ENCODE measurements around the gene MPPED1. TPM values are rescaled to one million over a fixed set of nuclear protein-coding genes. Genes with fewer than 3 reads are reported as not detected.

MPPED1 gene
- total and polyA plus RNA-seq, 2 experiments from 2014 or later = 0.30 to 0.97 TPM

DNA sequence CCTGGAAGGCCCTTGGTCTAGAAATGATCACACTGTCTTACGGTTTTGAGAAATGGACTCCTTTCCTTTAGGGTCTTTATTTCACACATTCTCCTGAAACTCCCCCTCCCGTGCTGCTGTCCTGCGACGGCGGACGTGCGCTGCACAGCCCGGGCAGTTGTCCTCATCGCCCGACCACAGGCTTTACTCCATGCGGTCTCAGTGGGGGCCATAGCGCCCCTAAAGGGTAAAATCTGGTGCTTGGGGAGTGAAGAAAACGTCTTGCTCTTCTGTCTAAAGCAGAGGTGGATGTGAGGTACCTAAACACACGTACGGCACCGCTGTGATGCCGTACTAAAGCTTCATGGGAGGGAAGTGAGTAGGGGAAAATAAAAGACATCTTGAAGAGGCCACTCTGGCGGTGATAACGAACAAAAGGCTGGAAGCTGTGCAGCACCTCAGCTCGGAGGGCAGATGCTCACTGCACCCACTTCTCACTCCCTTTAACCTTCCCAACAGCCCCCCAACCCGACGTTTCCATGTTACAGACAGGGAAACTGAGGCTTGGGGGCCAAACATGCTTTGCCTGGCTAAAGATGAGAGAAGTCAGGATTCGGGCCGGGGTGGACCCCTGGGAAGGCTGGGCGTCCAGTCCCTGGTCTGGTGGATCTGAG lies 22.6 kb downstream of the MPPED1 start:
- TF ChIP-seq EZH2phosphoT487 (IDR thresholded peaks at IDR 0.05; ENCODE audit: low read depth, severe bottlenecking, unreplicated experiment) (no peak), EZH2 (IDR thresholded peaks at IDR 0.05; ENCODE audit: borderline replicate concordance) (no peak)
- TF ChIP-seq, protein P1, sequence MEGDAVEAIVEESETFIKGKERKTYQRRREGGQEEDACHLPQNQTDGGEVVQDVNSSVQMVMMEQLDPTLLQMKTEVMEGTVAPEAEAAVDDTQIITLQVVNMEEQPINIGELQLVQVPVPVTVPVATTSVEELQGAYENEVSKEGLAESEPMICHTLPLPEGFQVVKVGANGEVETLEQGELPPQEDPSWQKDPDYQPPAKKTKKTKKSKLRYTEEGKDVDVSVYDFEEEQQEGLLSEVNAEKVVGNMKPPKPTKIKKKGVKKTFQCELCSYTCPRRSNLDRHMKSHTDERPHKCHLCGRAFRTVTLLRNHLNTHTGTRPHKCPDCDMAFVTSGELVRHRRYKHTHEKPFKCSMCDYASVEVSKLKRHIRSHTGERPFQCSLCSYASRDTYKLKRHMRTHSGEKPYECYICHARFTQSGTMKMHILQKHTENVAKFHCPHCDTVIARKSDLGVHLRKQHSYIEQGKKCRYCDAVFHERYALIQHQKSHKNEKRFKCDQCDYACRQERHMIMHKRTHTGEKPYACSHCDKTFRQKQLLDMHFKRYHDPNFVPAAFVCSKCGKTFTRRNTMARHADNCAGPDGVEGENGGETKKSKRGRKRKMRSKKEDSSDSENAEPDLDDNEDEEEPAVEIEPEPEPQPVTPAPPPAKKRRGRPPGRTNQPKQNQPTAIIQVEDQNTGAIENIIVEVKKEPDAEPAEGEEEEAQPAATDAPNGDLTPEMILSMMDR (IDR thresholded peaks at IDR 0.05; ENCODE audit: poor library complexity) = no peak
- Histone ChIP-seq H3K79me2 (no peaks in the 10 kb centered on the region), H3K27ac (no peak overlapping the region), H3K36me3 (replicated peaks; ENCODE audit: insufficient read depth, low read depth) (no peaks in the 10 kb centered on the region), H3K4me3 (no peak overlapping the region), H3K4me2 (no peak overlapping the region), H3K4me1 (ENCODE audit: insufficient read depth) (no peaks in the 10 kb centered on the region), H4K20me1 (ENCODE audit: insufficient read depth, poor library complexity, severe bottlenecking) (no peaks in the 10 kb centered on the region), H3K27me3 (peaks cover 12% of the 10 kb centered on the region), H3K9me2 (replicated peaks; ENCODE audit: insufficient read depth) (no peaks in the 10 kb centered on the region), H3K9me3 (ENCODE audit: low read depth) (no peaks in the 10 kb centered on the region), H2AFZ (no peak overlapping the region)
- 82% methylated on average over 25 of the region's 25 CpGs for WGBS (ENCODE audit: low lambda C conversion rate, missing lambda C conversion rate)
- no peak for DNase-seq (ENCODE audit: low spot score)

DNA sequence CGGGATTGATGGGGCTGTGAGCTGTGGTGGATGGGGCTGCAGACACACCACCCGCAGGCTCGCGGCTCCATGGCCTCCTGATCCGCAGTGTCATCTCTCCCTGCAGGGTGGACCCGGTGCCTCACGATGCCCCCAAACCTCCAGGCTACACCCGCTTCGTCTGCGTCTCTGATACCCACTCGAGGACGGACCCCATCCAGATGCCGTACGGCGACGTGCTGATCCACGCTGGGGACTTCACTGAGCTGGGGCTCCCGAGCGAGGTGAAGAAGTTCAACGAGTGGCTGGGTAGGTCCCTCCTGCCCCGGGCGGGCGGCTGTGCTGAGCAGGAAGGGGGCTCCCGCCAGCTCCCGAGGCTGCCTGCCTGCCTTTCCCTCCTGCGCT lies 23.1 kb downstream of the MPPED1 start:
- H3K9me3 ChIP-seq (ENCODE audit: low read depth) = no peaks in the 10 kb centered on the region

DNA sequence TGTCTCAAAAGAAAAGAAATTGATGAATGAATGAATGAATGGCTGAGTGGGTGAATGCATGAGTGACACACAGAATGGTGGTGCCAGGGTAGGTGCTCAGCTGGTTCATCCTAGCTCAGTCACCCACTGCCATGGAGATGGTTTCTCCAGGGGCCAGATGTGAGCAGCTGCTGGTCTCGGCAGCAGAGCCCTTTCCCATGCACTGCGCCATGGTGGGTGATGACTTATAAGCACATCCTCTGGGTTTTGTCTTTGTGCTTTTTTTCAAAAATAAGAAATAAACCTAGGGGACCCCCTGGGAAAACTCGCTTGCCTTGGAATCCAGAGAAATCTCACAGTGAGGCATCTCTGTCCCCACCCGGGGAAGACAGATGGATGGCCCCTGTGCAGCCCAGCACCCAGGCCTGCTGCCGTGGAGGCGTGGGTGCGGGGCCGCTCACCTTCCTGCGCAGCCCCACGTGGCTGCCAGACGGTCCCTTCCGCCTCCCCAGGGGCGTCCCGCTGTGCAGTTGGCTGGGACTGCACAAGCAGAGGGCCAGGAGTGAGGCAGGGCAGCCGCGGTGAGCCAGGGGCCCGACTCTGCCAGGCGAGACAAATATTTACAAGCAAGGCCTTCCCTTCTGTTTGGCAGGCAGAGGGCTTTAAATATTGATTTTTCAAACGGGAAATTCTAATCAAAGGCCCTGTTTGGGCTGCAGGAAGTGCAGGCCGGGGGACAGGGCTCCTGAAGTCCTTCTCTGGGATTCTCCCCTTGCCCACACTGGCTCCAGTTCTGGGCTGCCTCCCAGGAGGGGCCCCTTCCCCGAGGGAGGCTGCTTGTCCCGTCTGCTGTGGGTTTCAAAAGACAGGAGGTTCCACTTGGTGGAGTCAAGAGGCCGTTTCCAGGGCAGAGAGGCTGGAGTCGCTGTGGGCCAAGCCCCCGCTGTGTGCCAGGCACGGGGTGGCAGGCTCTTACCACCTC lies 24.3 kb downstream of the MPPED1 start:
- WGBS (ENCODE audit: low lambda C conversion rate, missing lambda C conversion rate) = 62% methylated on average over 26 of the region's 26 CpGs
- Histone ChIP-seq H3K27ac (no peak overlapping the region), H3K9me2 (replicated peaks; ENCODE audit: insufficient read depth) (no peaks in the 10 kb centered on the region), H2AFZ (no peak overlapping the region), H3K4me2 (no peak overlapping the region), H3K27me3 (peaks cover 12% of the 10 kb centered on the region), H3K4me1 (ENCODE audit: insufficient read depth) (no peaks in the 10 kb centered on the region), H3K79me2 (no peaks in the 10 kb centered on the region), H3K4me3 (no peak overlapping the region), H3K9me3 (ENCODE audit: low read depth) (no peaks in the 10 kb centered on the region), H3K36me3 (replicated peaks; ENCODE audit: insufficient read depth, low read depth) (no peaks in the 10 kb centered on the region), H4K20me1 (ENCODE audit: insufficient read depth, poor library complexity, severe bottlenecking) (no peaks in the 10 kb centered on the region)
- DNase-seq (ENCODE audit: low spot score) = no peak
- TF ChIP-seq EZH2 (IDR thresholded peaks at IDR 0.05; ENCODE audit: borderline replicate concordance) (no peak), EZH2phosphoT487 (IDR thresholded peaks at IDR 0.05; ENCODE audit: low read depth, severe bottlenecking, unreplicated experiment) (no peak)
- TF ChIP-seq, protein P1 (IDR thresholded peaks at IDR 0.05; ENCODE audit: poor library complexity) = no peak

More for the DNA sequence above, 23.1 kb downstream of the MPPED1 start:
- 89% methylated on average over 20 of the region's 26 CpGs for WGBS (ENCODE audit: low lambda C conversion rate, missing lambda C conversion rate)
- peaks cover 12% of the 10 kb centered on the region for H3K27me3 ChIP-seq
- H3K36me3 ChIP-seq (replicated peaks; ENCODE audit: insufficient read depth, low read depth) = no peaks in the 10 kb centered on the region
- H3K27ac ChIP-seq = no peak overlapping the region
- no peak overlapping the region for H3K4me2 ChIP-seq
- H3K4me1 ChIP-seq (ENCODE audit: insufficient read depth) = no peaks in the 10 kb centered on the region
- DNase-seq (ENCODE audit: low spot score) = no peak
- TF ChIP-seq EZH2phosphoT487 (IDR thresholded peaks at IDR 0.05; ENCODE audit: low read depth, severe bottlenecking, unreplicated experiment) = no peak
- TF ChIP-seq, protein P1 (IDR thresholded peaks at IDR 0.05; ENCODE audit: poor library complexity) = no peak
- no peak for TF ChIP-seq EZH2 (IDR thresholded peaks at IDR 0.05; ENCODE audit: borderline replicate concordance)
- no peaks in the 10 kb centered on the region for H3K9me2 ChIP-seq (replicated peaks; ENCODE audit: insufficient read depth)
- H3K4me3 ChIP-seq = no peak overlapping the region
- H2AFZ ChIP-seq = no peak overlapping the region
- H4K20me1 ChIP-seq (ENCODE audit: insufficient read depth, poor library complexity, severe bottlenecking) = no peaks in the 10 kb centered on the region
- H3K79me2 ChIP-seq = no peaks in the 10 kb centered on the region

Data from hepatocyte (in vitro differentiated cells).